Measurements from ENCODE around the gene CC2D1A.

- no peak for TF ChIP-seq TAF1 (IDR thresholded peaks at IDR 0.05; ENCODE audit: low read depth, low read length)
- no peak for TF ChIP-seq POLR2AphosphoS5 (IDR thresholded peaks at IDR 0.05; ENCODE audit: low read depth, low read length)
Observed at GRCh38 chr19:13872695-13873389, 33.2 kb upstream of the CC2D1A start.
